Effector memory CD4-positive, alpha-beta T cell (primary cell): Measurements from ENCODE around the gene TTC24.

Source experiments
- DNase-seq, 3 donors: peaks; one replicate each; pipeline ENCODE4 v3.0.0-alpha.2; 2020
- H3K27ac ChIP-seq: 2 replicates; pipeline ENCODE4 v1.7.0; 2013; ENCODE audit warnings: mild to moderate bottlenecking, low read length, moderate library complexity; ENCODE audit not compliant: insufficient read depth, poor library complexity, severe bottlenecking
- H3K27me3 ChIP-seq: replicated peaks from 2 replicates; pipeline ENCODE4 v1.7.0; 2013; ENCODE audit warnings: mild to moderate bottlenecking, low read length; ENCODE audit not compliant: insufficient read depth, control insufficient read depth, poor library complexity, severe bottlenecking
- H3K36me3 ChIP-seq: 2 replicates; pipeline ENCODE4 v1.7.0; 2013; ENCODE audit warnings: mild to moderate bottlenecking, low read length, moderate library complexity; ENCODE audit not compliant: control insufficient read depth, insufficient read depth
- H3K4me1 ChIP-seq: 2 replicates; pipeline ENCODE4 v1.7.0; 2013; ENCODE audit warnings: low read length, mild to moderate bottlenecking; ENCODE audit not compliant: control insufficient read depth, insufficient read depth, poor library complexity, severe bottlenecking
- H3K4me3 ChIP-seq: 2 replicates; pipeline ENCODE4 v1.7.0; 2013; ENCODE audit warnings: low read length, low read depth, mild to moderate bottlenecking; ENCODE audit not compliant: insufficient read depth, poor library complexity, severe bottlenecking
- H3K9me3 ChIP-seq: 2 replicates; pipeline ENCODE4 v1.7.0; 2013; ENCODE audit warnings: mild to moderate bottlenecking, low read length, moderate library complexity; ENCODE audit not compliant: control insufficient read depth
- total RNA-seq, 3 donors: gene quantifications; one replicate each; lab custom pipeline; 2026; lab: John Stamatoyannopoulos, UW

TTC24 gene
- 0.09 to 7.2 (median 0.69) reads per million in 3 donors for total RNA-seq

DNA sequence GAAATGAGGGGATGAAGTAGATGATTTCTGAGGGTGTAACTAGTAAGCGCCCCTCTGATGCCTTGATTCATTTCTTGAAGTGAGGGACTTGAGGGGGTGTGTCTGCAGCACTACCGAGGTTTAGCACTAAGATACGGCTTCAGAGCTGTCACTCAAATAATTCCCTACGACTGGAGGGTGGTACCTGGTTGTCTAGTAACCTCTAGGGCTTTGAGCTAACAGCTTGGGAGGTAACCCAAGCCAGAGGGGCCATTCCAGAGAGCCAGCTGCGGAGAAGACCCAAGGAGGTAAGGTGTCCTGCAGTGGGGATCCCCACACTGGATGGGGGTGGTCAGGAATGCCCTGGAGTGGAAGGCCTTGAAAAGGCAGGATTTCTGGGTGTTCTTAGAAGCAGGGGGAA lies at the start of gene TTC24:
TTC24 (plus strand) TSS at position 252 of the 400 bp plus-strand sequence. CDS start 1,642 bp downstream, outside the sequence.
- Histone ChIP-seq H3K27ac (no peak within 1 kb of the TSS), H3K36me3 (no peaks in the 10 kb centered on the region), H3K4me1 (no peaks in the 10 kb centered on the region), H3K4me3 (no peak within 1 kb of the TSS), H3K27me3 (no peaks in the 10 kb centered on the region), H3K9me3 (no peaks in the 10 kb centered on the region)
- DNase-seq = no peak

- Histone ChIP-seq H3K4me1 (peaks cover 6% of the 10 kb centered on the region), H3K4me3 (no peak overlapping the region), H3K9me3 (no peaks in the 10 kb centered on the region), H3K36me3 (no peaks in the 10 kb centered on the region), H3K27me3 (no peaks in the 10 kb centered on the region), H3K27ac (no peak overlapping the region)
- no peak for DNase-seq
Measured at GRCh38 chr1:156530006-156530405, 49.5 kb upstream of the TTC24 start.

GRCh38 chr1:156532374-156532773 lies 47.1 kb upstream of the TTC24 start:
- H3K4me3 ChIP-seq = no peak overlapping the region
- H3K36me3 ChIP-seq = no peaks in the 10 kb centered on the region
- peaks cover 6% of the 10 kb centered on the region for H3K4me1 ChIP-seq
- no peaks in the 10 kb centered on the region for H3K27me3 ChIP-seq
- no peak overlapping the region for H3K27ac ChIP-seq
- H3K9me3 ChIP-seq = no peaks in the 10 kb centered on the region
- DNase-seq = no peak

DNA sequence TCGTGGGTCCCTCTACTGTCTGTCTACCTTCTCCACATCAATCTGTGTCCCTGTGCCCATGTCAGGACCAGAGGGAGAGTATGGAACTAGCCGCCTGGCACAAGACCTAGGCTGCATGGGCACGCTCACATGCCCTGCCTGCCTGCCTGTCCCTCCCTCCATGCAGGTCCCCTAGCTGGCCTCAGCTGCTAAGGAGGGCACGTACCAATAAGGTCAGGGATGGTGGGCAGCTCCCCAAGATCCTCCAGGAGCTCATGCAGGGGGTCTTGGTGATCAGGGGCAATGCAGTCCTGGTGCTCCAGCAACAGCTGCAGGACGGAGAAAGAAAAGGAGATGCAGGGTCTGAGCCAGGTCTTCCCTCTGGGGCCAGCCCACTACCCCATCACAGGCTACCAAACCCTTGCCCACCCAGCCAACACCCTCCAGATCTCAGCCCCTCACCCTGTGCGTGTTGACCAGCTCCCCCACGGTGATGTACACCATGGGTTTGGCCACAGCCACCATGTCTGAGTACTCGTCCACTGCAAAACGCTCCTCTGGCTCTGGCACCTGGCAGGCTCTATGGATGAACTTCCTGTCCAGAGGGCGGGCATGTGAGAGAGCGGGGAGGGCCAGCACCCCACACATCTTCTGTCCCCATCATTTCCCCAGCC lies 45.8 kb upstream of the TTC24 start:
- Histone ChIP-seq H3K4me1 (no peaks in the 10 kb centered on the region), H3K9me3 (no peaks in the 10 kb centered on the region), H3K4me3 (no peak overlapping the region), H3K27me3 (no peaks in the 10 kb centered on the region), H3K36me3 (no peaks in the 10 kb centered on the region), H3K27ac (no peak overlapping the region)
- DNase-seq = no peak

DNA sequence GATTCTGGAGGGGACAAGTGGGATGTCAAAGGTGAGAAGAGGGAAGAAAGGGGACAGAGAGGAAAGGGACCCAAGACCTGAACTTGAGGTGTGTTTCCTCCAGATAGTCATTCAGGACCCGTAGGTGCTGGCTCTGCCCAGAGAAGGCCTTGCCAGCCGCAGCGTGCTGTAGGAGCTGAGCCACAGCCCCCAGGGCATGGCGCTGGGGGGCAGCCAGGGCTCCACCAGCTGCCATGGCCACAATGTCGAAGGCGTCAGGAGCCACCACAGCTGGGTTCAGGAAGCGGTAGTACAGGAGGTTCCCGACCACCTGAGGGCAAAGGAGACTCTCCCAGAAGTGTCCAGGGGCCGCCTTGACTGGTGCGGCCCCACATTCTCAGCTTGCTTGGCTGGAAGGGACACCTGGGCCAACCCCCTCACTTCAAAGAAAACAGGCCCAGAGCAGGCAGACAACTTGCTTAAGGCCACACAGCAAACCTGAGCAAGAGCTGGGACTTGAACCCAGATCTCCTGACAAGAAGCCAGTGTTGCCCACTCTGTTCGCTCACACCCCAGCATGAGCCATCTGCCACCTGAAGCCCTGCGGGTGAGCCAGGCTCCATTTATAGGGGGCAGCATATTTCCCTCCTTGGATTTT lies 45.0 kb upstream of the TTC24 start:
- DNase-seq = no peak
- H3K4me1 ChIP-seq = no peaks in the 10 kb centered on the region
- H3K4me3 ChIP-seq = no peak overlapping the region
- no peaks in the 10 kb centered on the region for H3K36me3 ChIP-seq
- no peaks in the 10 kb centered on the region for H3K9me3 ChIP-seq
- H3K27me3 ChIP-seq = no peaks in the 10 kb centered on the region
- no peak overlapping the region for H3K27ac ChIP-seq

DNA sequence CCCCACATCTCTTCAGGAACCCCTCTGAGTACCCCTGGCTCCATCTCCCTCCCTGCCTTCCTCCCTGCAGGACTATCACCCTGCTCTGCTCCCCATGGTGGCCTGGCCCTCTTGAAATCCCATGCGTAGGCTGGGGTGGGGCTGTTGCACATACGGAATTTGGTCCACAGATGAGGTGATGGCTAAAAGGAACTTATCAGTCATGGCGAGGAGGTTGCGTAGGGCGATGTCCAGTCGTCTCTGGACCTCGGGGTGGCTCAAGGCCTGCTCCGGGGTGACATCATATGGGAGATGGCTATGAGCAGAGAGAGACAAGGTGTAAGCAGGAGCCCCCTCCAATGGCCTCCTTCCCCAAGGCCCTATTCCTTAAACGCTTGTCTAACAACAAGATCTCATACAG lies 42.5 kb upstream of the TTC24 start:
- H3K27me3 ChIP-seq = no peaks in the 10 kb centered on the region
- no peak overlapping the region for H3K27ac ChIP-seq
- H3K4me1 ChIP-seq = no peaks in the 10 kb centered on the region
- H3K4me3 ChIP-seq = no peak overlapping the region
- H3K36me3 ChIP-seq = no peaks in the 10 kb centered on the region
- no peaks in the 10 kb centered on the region for H3K9me3 ChIP-seq
- no peak for DNase-seq

GRCh38 chr1:156538711-156539440 lies 40.6 kb upstream of the TTC24 start:
- Histone ChIP-seq H3K4me1 (no peaks in the 10 kb centered on the region), H3K27me3 (no peaks in the 10 kb centered on the region), H3K9me3 (no peaks in the 10 kb centered on the region), H3K36me3 (no peaks in the 10 kb centered on the region), H3K27ac (no peak overlapping the region), H3K4me3 (no peak overlapping the region)
- DNase-seq = no peak

DNA sequence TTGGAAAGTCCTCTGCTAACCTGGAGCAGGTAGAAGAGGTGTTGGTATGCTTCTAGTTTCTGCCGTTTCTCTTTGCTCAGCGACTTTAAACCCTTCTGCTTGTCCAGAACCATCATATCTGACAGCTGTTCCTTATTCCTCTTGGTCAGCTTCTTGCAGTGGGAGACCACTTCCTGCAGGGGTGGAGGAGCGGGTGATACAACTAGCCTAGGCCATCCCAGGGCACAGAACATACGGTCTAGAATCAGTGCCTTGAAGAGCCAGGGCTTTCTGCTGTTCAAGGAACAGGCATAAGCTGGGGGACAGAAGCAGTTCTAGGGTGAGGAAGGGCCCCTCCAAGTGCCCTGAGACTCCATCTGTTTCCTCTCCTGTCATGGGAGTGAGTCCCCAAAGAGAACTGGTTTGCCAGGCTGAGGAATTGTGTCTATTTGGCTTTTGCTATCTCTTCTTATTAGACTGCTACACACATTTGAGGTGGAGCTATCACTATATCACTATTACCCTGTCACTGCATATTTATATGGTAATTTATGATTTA lies 39.6 kb upstream of the TTC24 start:
- no peaks in the 10 kb centered on the region for H3K9me3 ChIP-seq
- DNase-seq = no peak
- H3K36me3 ChIP-seq = no peaks in the 10 kb centered on the region
- no peaks in the 10 kb centered on the region for H3K4me1 ChIP-seq
- no peak overlapping the region for H3K4me3 ChIP-seq
- H3K27me3 ChIP-seq = no peaks in the 10 kb centered on the region
- no peak overlapping the region for H3K27ac ChIP-seq

DNA sequence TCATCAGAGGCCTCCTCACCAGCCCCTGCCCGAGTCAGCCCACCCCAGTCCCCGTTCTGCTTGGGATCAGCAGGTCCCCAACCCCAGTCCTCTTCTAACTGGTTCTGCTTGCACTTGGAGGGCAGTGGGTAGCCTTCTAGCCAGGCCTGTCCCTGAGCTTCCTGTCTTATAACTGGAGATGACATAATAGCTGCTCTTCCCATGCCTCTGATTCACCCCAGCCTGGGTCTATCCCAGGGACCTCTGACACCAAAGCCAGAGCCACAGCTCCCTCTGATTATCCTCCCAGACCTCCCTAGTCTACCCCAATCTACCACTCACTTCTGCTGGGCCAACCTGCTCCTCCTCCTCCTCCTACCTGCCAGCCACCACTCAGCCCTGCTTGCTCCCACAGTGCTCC lies 38.6 kb upstream of the TTC24 start:
- H3K4me3 ChIP-seq = no peak overlapping the region
- H3K9me3 ChIP-seq = no peaks in the 10 kb centered on the region
- H3K27me3 ChIP-seq = no peaks in the 10 kb centered on the region
- H3K27ac ChIP-seq = no peak overlapping the region
- no peak for DNase-seq
- H3K36me3 ChIP-seq = no peaks in the 10 kb centered on the region
- no peaks in the 10 kb centered on the region for H3K4me1 ChIP-seq

- Histone ChIP-seq H3K4me3 (no peak overlapping the region), H3K9me3 (no peaks in the 10 kb centered on the region), H3K4me1 (no peaks in the 10 kb centered on the region), H3K27ac (no peak overlapping the region), H3K36me3 (no peaks in the 10 kb centered on the region), H3K27me3 (no peaks in the 10 kb centered on the region)
- DNase-seq = no peak
Measured at GRCh38 chr1:156543066-156543465, 36.5 kb upstream of the TTC24 start.
